CD4-positive, alpha-beta T cell treated with Interleukin-2 at 100 ng/mL for 4 hours (primary cell): ENCODE results near the gene PRKAG2.
"Not testable (repeated sequence)": the region's sequence is repeated elsewhere in the genome, so short reads cannot be mapped to it uniquely, and the experiment has no call there.

Experiments
- DNase-seq: peaks from one replicate; pipeline ENCODE4 v3.0.0-alpha.2; 2020; ENCODE audit warnings: low spot score

Gene PRKAG2

GRCh38 chr7:151586531-151587260 lies 290.2 kb downstream of the PRKAG2 start:
- no peak for DNase-seq

GRCh38 chr7:151585744-151586393 lies 291.0 kb downstream of the PRKAG2 start:
- no peak for DNase-seq

DNA sequence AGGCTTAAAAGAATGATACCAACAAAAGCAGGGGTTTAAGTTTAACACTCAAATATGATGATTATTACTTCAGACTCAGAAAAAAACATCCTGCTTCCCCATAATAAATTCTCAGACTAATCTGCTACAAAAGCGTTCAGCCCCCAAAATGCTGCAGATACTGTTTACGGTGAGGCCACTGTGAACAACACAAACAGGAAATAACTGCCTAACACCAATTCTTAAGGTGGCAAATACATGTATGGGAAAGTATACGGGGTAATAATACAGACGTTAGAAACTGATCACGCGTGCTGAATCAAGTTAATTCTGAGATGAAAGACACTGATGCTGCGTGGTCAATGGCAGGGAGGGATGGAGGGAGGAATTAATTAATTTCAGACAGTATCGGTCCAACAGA lies 295.2 kb downstream of the PRKAG2 start:
- no peak for DNase-seq

GRCh38 chr7:151579644-151580043 lies 297.3 kb downstream of the PRKAG2 start:
- DNase-seq = no peak

GRCh38 chr7:151575410-151575809 lies 301.5 kb downstream of the PRKAG2 start:
- no peak for DNase-seq

DNA sequence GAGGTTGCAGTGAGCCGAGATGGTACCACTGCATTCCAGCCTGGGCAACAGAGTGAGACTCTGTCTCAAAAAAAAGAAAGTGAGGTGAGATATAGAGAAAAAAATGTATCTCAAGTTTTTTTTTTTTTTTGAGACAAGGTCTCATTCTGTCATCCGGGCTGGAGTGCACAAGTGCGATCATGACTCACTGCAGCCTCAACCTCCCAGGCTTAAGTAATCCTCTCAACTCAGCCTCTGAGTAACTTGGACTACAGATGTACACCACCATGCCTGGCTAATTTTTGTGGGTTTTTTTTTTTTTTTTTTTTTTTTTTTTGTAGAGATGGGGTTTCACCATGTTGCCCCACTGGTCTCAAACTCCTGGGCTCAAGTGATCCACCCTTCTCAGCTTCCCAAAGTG lies 303.9 kb downstream of the PRKAG2 start:
- not testable (repeated sequence) for DNase-seq

- no peak for DNase-seq
Measured at GRCh38 chr7:151572136-151572535, 304.8 kb downstream of the PRKAG2 start.

DNA sequence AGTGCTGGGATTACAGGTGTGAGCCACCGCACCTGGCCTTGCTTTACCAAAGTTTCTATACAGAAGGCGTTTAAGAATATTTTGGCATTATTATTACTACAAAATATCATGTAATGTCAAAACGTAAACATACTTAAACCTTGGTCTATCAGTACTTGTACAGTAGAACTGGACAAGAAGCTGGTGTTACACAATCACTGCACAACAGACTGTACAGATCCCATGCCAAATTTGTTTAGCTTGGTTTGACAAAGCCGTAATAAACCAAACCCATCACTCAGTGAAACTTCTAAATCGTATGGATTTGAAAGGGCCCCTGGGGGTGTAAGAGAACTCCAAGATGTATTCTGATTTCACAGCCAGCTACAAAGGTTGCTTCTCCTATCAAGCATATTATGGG lies 305.4 kb downstream of the PRKAG2 start:
- no peak for DNase-seq

- DNase-seq = no peak
Measured at GRCh38 chr7:151570366-151570915, 306.5 kb downstream of the PRKAG2 start.

DNA sequence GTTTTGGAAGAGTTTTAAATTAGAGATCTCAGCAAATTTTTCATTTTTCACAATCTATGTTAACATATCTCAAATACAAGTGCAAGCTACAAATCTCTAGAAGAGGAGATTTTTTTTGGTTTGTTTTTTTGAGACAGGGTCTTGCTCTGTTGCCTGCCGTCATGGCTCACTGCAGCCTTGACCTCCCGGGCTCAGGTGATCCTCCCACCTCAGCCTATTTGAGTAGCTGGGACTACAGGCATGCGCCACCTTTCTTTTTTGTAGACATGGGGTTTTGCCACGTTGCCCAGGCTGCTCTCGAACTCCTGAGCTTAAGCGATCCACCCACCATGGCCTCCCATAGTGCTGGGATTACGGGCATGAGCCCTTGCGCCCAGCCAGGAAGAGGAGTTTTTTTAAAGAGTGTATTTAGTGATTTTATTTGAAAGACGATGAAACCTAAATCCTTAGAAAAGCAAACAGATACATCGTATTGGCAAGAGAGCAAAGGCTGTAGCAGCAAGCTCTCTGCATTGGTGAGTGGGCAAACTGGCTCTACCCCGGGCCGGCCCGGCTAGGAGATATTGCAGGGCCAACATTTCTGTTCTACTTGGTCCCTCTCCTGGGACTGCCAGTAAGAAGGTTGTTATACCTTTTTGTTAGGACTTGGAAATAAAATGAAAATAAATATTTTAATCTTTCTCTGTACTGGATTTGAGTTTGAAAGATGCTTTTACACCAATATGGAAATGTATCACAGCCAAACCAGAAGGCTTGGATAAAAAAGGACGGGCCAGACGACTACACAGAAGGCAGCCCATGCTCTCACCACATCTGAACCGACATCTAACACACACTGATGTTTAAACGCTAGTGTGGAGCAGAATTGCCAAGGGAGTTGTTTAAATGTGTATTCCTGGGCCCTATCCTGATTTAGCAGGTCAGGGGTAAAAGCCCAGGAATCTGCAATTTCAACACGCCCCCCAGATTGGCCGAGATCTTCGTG lies 307.7 kb downstream of the PRKAG2 start:
- DNase-seq = no peak

- no peak for DNase-seq
Measured at GRCh38 chr7:151566897-151567320, 310.0 kb downstream of the PRKAG2 start.

DNA sequence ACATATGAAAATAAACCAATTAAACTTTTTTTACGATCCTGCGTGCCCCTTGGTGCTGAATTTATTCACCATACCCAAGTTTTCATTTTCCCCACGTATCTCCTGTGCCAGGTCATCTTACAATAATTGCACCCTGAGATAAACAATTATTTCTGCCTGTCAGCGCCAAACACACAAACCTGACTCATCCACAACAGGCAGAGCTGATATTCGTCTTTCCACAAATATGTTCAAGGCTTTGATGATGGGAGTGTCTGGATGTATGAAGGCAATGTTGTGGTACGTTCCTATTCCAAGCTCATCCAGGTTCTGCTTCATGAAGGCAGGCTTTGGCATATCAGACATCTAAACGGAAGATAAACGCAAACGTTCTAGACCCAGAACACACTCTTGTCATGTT lies 311.4 kb downstream of the PRKAG2 start:
- DNase-seq = no peak

GRCh38 chr7:151560243-151560642 lies 316.7 kb downstream of the PRKAG2 start:
- no peak for DNase-seq

DNA sequence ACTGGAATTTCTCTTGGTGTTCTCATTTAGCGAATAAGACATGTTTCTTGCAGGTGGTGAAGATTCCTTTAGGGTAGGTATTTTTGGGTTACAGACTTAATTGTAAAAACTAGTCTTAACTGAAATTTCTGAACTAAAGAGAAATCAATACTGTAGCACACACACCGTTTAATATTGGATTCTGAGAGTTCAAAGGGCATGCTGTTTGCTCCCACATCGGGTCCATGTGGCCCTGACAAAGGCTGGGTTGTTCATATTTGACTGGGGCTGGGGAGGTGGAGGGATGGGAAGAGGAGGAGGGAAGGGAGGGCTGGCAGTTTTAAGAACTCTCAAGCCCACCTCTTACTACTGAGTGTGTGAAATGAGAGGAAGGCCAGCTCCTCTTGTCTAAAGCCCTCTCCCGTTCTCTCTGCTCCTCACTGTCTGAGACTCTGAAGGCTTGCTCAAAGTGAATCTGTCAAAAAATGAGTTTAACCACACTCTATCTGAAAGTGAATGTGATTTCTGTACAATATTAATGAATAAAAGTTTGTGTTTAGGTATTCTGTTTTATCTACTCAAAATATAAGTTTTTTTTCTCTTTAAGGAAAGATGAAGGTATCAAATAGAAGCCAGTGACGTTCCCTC lies 317.2 kb downstream of the PRKAG2 start:
- DNase-seq = no peak

DNA sequence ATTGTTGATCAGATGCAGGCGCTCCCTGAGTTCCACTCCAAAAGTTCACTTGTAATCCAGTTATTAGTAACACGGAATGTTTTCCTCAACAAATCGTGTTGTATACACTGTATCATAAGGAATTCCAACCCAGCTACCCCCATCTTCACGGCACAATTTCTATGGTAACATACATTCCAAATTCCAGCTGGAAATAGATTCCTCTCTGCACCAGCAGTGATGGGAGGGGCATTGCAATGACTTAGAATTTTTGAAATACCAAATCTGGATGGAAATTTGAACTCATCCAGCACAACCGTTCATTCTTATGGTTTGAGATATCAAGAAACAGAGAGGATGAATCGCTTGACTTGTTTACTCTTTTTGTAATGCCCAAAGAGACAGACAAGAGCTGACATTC lies 318.3 kb downstream of the PRKAG2 start:
- DNase-seq = no peak

GRCh38 chr7:151556592-151556991 lies 320.3 kb downstream of the PRKAG2 start:
- DNase-seq = no peak

DNA sequence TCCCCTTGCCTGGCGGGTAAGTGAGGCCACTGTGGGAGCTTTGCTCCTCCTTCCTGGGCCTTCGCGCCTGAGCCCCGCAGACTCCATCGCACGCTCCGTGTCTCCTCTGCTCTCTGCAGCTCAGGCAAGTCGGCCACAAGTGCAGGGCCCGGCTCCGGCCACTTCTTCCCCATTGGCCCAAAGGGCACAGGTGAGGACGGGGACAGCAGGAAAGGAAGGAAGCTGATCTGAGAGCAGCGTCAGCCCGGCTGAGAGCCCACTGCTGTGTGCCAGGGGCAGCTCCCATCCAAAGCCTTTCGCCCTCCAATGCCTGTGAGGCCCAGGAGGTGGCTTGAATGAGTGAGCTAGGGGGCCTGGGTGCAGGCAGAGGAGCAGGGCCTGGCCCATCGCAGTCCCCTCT lies 323.6 kb downstream of the PRKAG2 start:
- no peak for DNase-seq

DNA sequence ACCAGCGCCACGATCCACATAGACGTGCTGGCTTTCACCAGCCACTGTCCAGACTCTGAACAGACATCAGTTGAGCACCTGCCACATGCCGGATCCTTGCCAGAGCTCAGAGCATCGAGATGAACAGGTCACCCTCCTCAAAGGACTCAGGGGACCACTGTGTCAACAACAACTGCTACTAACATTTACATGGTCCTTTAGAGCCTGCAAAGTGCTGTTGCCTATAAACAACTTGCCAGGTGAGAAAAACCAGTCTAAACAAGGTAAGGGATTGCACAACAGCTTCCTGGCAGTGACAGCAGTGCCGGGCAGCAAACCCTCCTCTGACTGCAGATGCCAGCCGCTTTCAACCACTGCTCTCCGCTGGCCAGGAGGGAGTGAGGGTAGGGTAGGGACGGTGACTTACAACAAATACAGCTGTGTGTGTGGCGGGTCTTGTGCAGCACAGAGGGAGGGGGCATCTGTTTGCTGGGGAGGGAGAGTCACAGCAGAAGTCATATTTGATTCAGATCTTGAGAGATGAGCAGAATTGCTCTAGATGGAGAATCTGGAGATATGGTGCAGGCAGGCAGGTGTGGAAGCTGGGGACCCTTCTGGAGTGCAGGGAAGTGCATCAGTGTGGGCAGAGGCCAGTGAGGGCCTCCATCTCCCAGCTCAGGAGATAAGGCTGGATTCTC lies 324.4 kb downstream of the PRKAG2 start:
- DNase-seq = no peak

GRCh38 chr7:151551820-151552219 lies 325.1 kb downstream of the PRKAG2 start:
- no peak for DNase-seq

DNA sequence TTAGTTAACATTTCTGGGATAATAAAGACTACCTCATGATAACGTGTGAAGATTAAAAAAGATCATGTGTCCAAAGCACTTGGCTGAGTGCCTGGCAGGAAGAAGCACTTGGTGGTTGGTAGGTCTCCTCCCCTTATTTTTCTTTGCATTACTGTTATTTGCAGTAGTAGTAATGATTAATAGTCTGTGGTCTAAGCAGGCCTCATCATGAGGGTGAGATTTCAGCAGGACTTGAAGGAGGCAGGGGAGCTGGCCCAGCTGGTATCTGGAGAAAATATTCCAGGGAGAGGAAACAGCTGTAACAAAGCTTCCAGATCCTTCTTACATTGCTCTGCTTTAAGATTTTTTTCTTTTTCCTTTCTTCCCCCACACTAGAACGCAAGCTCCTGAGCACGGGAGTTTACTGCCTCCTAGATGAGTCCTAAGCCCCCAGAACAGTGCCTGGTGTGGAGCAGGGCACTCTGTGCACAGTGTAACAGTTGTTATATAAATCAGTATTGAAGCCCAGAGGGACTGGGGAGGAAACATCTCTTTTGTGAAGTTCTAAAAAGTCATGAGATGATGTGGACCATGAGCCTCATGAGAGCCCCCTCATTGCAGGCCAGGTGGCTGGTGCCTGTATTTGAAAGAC lies 326.1 kb downstream of the PRKAG2 start:
- DNase-seq = no peak

DNA sequence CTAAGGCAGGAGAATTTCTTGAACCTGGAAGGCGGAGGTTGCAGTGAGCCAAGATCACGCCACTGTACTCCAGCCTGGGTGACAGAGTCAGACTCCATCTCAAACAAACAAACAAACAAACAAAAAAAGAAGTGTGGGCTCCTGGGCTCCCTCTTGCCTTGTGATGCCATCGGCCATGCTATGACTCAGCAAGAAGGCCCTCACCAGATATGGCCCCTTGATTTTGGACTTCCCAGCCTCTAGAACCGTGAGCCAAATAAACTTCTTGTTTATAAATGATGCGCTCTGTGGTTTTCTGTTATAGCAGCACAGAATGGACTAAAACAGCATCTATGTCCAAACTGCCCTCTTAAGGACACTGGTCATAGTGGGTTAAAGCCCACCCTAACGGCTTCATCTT lies 327.3 kb downstream of the PRKAG2 start:
- no peak for DNase-seq
